ENCODE measurements around the gene SLC9A4. TPM values are rescaled to one million over a fixed set of nuclear protein-coding genes. Genes with fewer than 3 reads are reported as not detected.

SLC9A4 gene
- total and polyA plus RNA-seq, 9 donors = 0.10 to 0.13 (median 0.11) TPM; not detected in 5

GRCh38 chr2:102485147-102485785 lies 12.2 kb downstream of the SLC9A4 start:
- no peak overlapping the region for H3K27ac ChIP-seq
- 64 to 74% (median 70%) methylated on average over 5 of the region's 5 CpGs for WGBS, 3 donors
- no peaks in the 10 kb centered on the region for H3K27me3 ChIP-seq
- no peak for TF ChIP-seq POLR2A (IDR thresholded peaks at IDR 0.05)
- no peak for TF ChIP-seq CTCF (IDR thresholded peaks at IDR 0.05)
- TF ChIP-seq EP300 (IDR thresholded peaks at IDR 0.05) = no peak
- no peaks in the 10 kb centered on the region for H3K36me3 ChIP-seq
- H3K4me1 ChIP-seq (ENCODE audit: insufficient read depth) = no peaks in the 10 kb centered on the region
- intact Hi-C loops (cut with DNase I) = no loop called here
- DNase-seq = no peak
- H3K4me3 ChIP-seq = no peak overlapping the region
- H3K9me3 ChIP-seq = no peaks in the 10 kb centered on the region

GRCh38 chr2:102486941-102487702 lies 14.1 kb downstream of the SLC9A4 start:
- H3K4me3 ChIP-seq = no peak overlapping the region
- no peaks in the 10 kb centered on the region for H3K4me1 ChIP-seq (ENCODE audit: insufficient read depth)
- WGBS, 3 donors = 58 to 81% (median 73%) methylated on average over 1 of the region's 1 CpG
- H3K36me3 ChIP-seq = no peaks in the 10 kb centered on the region
- intact Hi-C loops (cut with DNase I) = no loop called here
- no peak overlapping the region for H3K27ac ChIP-seq
- H3K27me3 ChIP-seq = no peaks in the 10 kb centered on the region
- TF ChIP-seq EP300 (IDR thresholded peaks at IDR 0.05) (no peak), POLR2A (IDR thresholded peaks at IDR 0.05) (no peak), CTCF (IDR thresholded peaks at IDR 0.05) (no peak)
- H3K9me3 ChIP-seq = no peaks in the 10 kb centered on the region
- DNase-seq = no peak

GRCh38 chr2:102487761-102488462 lies 14.9 kb downstream of the SLC9A4 start:
- 56 to 71% (median 65%) methylated on average over 8 of the region's 8 CpGs for WGBS, 3 donors
- TF ChIP-seq POLR2A (IDR thresholded peaks at IDR 0.05) = no peak
- Histone ChIP-seq H3K27me3 (no peaks in the 10 kb centered on the region), H3K27ac (no peak overlapping the region), H3K9me3 (no peaks in the 10 kb centered on the region), H3K4me3 (no peak overlapping the region), H3K36me3 (no peaks in the 10 kb centered on the region), H3K4me1 (ENCODE audit: insufficient read depth) (no peaks in the 10 kb centered on the region)
- intact Hi-C loops (cut with DNase I) = no loop called here
- DNase-seq = no peak

GRCh38 chr2:102489646-102490045 lies 16.6 kb downstream of the SLC9A4 start:
- Histone ChIP-seq H3K9me3 (no peaks in the 10 kb centered on the region), H3K36me3 (no peaks in the 10 kb centered on the region), H3K27ac (no peak overlapping the region), H3K4me3 (no peak overlapping the region), H3K27me3 (no peaks in the 10 kb centered on the region), H3K4me1 (ENCODE audit: insufficient read depth) (no peaks in the 10 kb centered on the region)
- no peak for TF ChIP-seq EP300 (IDR thresholded peaks at IDR 0.05)
- no peak for TF ChIP-seq CTCF (IDR thresholded peaks at IDR 0.05)
- intact Hi-C loops (cut with DNase I) = no loop called here
- WGBS, 3 donors = 56 to 81% (median 79%) methylated on average over 1 of the region's 1 CpG
- no peak for DNase-seq

All from ovary (tissue), 9 donors.